ENCODE results near the gene BLOC1S5.
"Not testable (repeated sequence)": the region's sequence is repeated elsewhere in the genome, so short reads cannot be mapped to it uniquely, and the experiment has no call there.

The BLOC1S5 gene

GRCh38 chr6:7992002-7992815 lies 72.0 kb downstream of the BLOC1S5 start:
- DNase-seq (ENCODE audit: low read depth): peak; percentile 65

DNA sequence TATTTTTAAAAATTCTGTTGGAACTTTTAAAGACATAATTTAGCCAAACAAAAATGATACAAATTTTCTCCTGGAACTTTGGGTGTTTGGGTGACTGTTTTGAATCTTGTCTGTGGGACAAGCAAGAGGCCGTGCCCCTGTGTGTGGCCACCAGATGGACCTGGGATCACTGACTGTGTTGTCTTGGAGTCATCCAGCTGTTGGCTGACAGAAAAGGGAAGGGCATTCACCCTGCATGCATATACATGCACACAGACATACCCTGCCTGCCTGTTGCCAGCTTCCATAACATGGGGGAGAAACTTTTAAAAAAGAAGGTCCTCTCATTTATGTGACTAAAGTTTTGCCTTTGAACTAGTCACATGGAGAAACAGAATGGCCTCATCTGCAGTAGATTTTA lies 72.7 kb downstream of the BLOC1S5 start:
- no peak for DNase-seq (ENCODE audit: low read depth)

DNA sequence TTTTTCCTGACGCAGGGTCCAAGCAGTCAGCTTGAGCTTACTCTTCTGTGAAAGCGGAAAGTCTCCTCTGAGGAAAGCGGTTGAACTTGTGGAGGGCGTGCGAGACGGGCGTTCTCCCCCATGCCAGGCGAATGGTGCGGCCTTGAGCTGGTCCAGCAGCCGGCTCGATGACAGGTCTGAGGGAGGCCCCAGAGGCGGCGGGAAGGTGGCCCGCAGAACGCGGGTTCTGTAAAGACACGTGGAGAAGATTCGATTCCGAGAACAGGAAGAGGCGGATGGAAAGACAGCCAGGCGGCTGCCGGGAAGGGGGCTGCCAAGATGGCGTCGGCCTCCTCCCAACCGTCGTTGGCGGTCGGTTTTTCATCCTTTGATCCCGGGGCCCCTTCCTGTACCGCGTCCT lies 78.0 kb downstream of the BLOC1S5 start:
- no peak for DNase-seq (ENCODE audit: low read depth)

GRCh38 chr6:7983967-7984366 lies 80.2 kb downstream of the BLOC1S5 start:
- DNase-seq (ENCODE audit: low read depth): not testable (repeated sequence)

- no peak for DNase-seq (ENCODE audit: low read depth)
Observed at GRCh38 chr6:7979831-7980230, 84.4 kb downstream of the BLOC1S5 start.

DNA sequence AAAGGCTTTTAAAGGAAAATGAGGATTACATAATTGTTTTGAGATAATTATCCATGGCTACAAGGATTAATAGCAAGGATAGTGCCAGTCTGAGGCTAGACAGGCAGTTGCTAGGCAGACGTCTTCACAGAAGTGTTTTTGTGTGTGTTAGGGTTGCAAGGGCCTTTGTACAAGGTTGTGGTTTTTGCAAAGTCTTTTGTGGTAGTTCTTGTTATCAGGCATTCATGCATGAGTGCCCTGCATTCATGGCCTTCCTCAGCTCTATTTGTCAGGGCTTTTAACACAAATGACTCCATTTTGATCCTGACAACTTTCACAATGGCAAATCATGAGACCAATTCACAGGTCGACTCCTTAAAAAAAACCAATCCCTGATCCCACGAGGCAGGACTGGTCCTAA lies 85.5 kb downstream of the BLOC1S5 start:
- no peak for DNase-seq (ENCODE audit: low read depth)

DNA sequence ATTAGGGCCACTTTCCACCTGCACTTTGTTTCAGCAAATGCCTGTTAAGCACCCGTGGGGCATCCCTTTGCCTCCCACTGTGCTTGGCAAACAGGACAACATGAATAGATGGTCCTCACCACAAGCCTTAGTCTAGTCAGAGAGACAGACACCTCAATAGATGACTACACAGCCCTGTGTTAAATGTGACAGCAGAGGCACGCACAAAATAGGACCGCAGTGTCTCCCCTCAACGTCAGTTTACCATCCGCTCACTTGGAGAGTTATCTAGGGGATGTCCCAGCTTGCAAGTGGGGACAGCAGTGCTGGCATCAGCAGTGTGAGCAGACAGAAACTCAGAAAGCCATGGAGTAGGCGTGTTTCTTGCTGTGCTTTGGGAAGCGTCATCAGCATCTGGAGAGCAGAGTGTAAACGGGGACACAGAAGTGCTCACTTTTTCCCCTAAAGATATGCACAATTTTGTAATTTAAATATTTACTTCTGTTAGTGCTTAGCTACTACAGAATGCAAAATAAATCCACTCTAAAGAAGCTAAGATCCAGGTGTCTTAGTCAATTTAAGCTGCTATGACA lies 87.6 kb downstream of the BLOC1S5 start:
- DNase-seq (ENCODE audit: low read depth): no peak

DNA sequence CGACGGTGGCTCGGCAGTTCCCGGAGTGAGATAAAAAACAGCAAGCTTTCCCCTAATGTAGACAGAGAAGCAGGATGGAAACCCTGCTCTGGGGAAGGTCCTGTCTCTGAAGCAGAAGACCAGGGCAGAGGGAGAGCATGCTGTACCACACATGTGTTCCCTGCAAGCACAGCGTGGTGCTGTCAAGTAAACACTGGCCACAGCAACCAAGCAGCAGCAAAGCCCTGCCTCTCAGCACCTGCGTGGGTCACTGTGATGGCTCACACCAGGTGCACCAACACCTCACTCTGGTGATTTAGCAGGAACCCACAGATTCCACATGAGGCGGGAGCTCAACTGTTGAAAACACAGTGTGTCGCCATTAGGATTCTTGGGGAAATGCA lies 88.4 kb downstream of the BLOC1S5 start:
- DNase-seq (ENCODE audit: low read depth): no peak

DNA sequence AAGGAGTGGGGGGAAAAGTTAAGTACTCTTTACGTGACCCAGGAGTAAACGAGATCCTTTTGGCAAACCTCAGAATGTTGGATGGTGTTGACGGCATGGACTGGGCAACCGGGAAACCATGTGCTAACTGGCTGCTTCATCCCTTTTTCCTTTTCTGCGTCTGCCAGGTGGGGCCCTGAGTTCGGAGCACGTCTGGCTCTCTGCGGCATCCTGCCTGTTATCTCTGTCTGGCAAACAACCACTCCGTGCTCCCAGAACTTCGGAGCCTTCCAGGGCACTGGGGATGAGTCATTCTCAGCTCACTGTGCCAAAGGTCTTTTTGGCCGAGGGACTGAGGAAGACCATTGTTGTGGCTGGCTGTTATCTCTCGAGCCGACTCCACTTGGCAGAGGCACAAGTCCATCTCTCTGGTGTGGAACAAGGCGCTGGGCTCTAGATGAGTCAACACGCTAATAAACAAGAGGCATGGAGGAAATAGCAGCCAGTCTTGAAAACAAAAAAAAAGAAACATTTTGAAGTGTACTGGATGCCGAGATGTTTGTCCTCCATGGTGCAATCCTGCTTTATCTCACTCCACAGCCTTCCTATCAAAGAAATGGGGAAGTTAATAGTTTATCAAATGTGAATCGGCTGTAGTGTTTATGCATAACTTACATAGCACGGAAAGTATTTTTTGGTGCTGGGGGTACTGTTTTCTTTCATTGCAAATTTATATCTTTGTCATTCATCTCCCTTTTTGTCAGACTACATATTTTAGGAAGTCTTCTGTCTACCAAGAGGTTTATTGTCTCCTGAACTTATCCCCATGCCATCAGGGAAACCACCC lies 89.0 kb downstream of the BLOC1S5 start:
- peak; percentile 87 for DNase-seq (ENCODE audit: low read depth)

DNA sequence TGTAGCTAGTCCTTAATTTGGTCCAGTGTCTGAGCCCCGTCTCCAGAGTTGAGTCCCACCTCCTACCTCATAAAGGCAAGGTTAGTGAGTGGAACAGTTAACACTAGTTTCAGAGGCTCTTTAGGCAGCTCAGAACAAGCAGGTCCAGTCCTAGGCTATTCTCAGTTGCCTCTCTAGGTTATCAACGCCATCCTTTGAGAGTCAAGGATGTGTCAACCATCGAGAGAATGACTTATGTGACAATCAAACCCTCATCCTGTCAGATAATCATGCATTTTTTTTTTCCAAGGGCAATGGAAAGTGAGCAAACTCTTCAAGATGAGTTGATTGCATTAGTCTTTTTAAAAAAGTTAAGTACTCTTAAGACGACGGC lies 89.6 kb downstream of the BLOC1S5 start:
- no peak for DNase-seq (ENCODE audit: low read depth)

GRCh38 chr6:7973584-7973983 lies 90.6 kb downstream of the BLOC1S5 start:
- DNase-seq (ENCODE audit: low read depth): no peak

- no peak for DNase-seq (ENCODE audit: low read depth)
Observed at GRCh38 chr6:7971499-7971898, 92.7 kb downstream of the BLOC1S5 start.

DNA sequence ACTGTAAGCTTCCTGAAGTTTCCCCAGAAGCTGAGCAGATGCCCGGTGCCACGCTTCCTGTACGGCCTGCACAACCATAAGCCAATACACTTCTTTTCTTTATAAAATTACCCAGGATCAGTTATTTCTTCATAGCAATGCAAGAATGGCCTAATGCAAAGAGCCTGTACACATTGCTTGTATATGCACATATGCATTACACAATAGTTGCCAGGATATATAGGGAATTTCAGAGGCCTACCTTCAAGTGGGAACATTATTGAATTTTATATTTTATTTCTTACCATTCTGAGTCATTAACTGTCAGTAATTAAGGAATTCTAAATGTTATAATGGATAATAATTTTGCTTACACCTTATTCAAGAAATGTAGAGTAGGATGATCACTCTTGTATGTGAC lies 93.6 kb downstream of the BLOC1S5 start:
- DNase-seq (ENCODE audit: low read depth): no peak

Data from ELR (cell line).